Kidney tubule cell (primary cell): Measurements from ENCODE around the gene PANK4.

Source experiments
- DNase-seq: peaks from one replicate; pipeline ENCODE4 v3.0.0-alpha.2; 2018; ENCODE audit warnings: low spot score

PANK4 gene

DNA sequence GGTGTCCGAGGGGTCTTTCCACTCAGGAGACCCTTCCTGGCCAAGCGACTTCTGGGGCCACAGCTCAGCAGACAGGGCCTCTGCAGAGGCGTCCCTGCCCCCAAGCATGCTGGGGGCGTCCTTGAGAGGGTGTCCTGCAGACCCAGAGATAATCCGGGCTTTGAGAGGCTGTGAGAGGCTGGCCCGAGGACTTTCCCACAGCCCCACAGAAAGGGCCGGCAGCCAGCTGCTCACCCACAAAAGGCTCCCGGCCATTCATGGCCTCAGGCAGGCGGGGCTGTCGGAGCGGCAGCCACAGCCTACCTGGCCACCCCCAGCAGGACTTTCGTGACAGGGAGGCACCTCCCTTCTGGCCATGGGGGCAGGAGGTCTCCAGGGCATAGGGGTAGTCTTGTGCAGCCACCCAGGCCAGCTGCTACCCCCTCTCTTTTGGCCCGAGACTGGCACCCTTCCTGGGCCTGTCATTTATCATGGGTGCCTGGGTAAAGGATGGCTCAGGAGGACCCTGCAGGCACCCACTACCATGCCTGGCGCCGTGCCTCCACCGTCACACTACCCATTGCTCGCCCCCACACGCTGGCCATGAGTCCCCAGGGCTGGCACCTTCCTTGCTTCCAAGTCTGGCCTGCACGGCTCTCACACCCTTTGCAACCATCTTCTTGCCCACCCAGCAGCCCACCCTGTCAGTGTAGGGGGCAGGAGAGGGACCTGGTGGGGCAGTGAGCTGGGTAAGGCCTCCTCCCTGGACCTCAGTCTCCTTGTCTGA lies 18.7 kb upstream of the PANK4 start:
- DNase-seq, result no peak

DNA sequence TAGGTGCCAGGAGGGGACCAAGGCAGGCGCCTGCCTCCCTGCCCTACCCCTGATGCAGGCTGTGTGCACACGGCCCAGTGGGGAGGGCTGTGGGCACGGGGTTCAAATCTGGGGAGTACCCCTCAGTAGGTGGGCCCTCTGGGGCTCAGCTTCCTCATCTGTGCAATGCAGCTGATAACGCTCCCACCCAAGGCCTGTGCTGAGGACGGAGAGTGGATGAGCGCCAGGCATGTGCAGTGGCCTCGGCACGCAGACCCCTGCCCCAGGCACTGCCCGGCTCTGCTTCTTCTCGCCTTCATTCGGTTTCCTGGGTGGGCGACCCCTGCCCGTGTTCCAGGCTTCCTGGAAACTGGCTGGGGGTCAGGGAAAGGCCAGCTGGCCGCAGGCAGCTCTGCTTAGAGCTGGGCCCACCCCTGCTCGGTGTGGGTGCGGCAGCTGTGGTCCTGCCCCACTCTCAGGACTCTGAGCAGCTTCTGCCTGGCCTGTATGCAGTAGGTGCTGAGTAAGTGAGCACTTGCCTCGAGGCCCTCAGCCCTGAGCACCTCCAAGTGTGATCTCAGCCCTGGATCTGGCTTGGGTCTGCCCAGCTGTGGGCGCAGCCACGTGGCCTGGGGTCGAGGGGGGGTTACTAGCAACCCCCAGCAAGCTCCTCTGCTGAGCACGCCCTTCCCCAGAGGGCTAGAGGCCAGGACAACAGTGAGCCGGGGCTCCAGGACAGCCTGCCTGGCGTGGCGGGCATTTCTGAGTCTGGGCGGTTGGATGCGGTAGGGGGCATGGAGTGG lies 17.9 kb upstream of the PANK4 start:
- DNase-seq, result no peak

DNA sequence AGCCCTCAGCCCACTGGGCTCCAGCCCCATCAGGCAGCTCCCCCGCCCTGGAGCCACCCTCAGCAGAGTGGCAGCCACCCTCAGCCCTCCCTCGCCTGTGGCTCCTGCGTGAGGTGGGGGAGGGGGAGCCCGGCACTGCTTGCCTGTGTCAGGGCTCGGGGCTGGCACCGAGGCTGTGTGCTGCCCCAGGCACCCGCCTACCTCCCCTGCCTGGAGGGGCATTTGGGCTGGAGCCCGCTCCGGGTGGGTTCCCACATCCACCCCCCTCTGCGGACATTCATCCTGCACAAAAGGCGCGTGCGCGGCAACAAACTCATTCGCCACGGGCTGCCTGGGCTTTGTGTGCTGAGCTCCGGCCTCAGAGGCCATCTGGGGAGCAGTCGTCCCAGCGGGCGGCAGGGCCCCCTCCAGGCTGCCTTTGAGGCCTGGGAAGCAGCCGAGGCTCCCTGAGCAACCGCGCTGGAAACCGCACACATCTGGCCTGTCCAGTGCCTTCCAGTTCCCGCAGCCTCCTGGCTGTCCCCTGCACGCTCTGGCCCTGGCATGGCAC lies 17.2 kb upstream of the PANK4 start:
- no peak for DNase-seq

DNA sequence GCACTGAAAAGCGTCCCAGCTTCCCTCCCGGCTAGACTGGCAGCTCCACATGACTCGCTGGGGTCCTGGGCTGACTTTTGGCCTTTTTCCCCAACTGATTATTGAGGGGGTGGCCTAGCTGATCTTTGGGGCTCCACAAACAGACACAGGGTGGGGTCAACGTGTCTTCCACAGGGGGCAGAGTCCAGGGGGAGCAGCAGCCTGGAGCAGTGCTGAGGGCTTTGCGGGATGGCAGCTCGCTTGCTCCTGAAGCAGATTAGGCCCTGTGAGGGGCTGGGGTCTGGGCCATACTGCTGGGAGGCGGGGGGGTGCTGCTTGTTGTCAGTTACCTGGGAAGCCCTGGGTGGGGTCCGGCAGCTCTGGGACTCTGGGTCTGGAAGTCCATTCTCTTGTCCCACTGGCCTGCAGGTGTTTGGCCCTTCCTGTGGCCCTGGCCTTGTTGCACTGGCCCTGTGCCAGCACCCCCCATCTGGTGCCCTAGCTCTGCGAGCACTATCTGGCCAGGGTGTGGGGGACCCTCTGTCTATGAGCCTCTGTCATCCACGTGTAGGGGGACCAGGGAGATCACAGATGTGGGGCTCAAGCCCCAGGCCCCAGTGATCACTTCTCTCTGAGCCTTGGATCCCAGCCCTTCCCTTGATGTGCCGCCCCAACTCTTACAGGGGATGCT lies 16.0 kb upstream of the PANK4 start:
- no peak for DNase-seq

DNA sequence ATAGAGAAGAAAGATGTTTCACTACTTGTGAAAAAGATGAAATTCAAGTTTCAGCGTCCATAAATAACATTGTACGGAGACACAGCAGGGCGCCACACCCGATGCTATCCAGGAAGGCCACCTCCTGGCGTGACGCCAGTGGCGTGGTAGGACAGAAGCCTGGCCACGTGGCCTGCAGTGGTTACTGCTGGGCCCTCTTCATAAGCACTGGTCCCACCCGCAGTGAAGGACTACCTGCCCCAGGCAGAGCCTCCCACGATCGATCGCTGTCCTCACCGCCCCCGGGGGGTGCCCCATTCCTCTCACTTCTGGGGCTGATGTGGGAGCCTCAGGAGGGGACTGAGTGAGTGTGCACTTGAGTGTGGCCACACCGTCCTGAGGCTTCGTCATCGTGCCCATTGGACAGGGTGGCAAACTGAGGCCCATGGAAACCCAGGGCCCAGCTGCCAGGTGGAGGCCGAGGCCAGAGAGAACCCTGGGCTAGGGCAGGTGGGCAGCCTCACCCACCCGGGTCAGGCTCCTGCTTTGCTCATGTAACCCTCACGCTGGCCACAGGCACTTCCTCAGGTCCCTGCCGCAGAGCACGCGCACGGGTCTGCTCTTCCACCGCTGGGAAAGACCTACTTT lies 15.3 kb upstream of the PANK4 start:
- no peak for DNase-seq

DNA sequence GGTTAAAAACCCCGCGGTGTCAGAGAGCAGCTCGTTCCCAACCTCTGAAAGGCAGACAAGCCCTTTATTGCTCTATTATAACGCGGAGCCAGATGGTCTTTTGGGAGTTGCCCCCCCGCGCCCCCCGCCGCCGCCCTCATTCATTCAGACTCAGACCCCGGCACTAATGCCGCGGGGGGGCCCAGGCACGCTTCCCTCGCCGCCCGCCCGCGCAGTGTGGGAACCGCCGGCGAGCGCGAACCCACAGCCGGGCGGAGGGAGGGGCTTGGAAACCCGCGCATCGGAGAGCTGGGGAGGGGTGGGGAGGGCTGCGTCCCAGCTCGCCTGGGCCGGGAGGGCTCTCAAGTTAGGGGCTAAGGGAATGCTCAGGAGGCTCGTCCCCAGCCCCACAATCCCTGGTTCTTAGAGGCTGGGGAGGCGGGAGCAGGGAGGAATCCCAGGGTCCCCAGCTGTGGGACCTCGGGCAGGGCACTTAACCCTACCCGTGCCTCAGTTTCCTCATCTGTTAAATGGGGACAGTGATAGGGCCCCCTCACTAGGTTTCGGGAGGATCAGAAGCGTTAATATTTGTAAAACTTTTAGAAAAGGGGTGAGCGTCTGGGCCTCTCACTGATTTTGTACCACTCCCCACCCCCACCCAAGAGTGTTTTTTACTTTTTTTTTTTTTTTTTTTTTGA lies 14.6 kb upstream of the PANK4 start:
- no peak for DNase-seq

DNA sequence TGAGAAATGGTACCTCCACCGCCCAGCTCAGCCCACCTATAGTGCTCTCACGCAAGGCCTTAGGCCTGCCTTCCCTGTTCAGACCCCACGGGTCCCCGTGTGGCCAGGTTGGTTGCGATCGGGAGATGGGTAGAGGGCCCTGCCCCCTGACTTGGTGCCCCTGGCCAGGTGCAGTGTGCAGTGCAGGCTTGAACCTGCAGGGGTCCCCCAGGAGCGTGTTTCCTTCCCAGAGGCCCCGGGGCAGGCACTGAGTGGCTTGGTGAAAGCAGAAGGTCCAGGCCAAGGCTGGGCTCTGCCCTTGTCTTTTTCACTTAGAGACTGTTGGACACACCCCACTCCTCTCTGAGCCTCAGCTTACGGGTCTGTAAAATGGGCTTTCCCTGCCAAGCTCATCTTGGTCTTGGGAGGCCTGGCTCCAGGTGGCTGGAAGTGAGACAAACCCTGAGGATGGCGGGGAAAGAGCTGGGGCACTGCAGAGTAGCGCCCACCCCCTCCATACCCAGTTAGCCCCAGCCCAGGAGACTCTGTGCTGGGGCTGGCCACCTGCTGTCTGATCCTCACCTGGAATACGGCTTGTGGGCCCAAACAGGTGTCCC lies 13.0 kb upstream of the PANK4 start:
- DNase-seq, result no peak

DNA sequence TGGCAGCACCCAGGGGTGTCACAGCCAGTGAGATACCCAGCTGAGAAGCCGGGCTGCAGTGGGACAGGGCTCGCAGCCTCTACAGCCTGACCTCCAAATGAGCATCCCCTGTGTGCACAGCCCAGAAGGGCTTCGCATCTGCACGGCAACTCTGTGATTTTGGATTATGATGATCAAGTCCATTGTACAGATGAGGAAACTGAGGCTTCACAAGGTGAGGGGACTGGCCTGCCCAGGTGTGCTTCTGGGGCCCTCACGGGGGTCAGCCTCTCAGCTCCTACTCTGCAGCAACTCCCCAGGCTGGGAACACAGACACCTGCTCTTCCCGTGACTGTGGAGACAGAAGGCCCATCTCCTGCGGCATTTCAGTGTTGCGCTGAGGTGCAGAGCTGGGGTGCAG lies 12.5 kb upstream of the PANK4 start:
- no peak for DNase-seq

DNA sequence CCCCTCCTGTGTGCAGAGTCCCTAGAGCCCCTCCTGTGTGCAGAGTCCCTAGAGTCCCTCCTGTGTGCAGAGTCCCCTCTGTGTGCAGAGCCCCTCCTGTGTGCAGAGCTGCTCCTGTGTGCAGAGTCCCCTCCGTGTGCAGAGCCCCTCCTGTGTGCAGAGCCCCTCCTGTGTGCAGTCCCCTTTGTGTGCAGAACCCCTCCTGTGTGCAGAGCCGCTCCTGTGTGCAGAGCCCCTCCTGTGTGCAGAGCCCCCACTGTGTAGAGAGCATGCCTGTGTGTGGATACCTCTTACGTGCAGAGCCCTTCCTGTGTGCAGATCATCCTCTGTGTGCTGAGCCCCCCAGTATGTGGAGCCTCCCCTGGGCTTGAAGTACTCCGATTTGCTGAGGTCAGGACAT lies 12.0 kb upstream of the PANK4 start:
- no peak for DNase-seq

DNA sequence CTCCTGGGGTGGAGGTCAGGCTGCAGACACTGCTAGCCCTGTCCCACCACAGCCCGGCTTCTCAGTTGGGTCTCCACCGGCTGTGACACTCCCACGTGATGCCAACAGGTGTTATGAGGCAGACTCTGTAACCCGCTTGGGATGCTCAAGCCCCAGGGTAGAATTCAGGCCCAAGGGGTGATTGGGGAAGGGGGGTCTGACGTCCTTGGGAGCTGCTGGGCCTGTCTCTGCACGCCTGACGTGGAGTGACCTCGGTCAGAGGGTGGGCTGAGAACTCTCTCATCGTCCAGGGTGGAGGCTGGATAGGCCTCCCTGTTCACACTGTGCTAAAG lies 11.4 kb upstream of the PANK4 start:
- no peak for DNase-seq

DNA sequence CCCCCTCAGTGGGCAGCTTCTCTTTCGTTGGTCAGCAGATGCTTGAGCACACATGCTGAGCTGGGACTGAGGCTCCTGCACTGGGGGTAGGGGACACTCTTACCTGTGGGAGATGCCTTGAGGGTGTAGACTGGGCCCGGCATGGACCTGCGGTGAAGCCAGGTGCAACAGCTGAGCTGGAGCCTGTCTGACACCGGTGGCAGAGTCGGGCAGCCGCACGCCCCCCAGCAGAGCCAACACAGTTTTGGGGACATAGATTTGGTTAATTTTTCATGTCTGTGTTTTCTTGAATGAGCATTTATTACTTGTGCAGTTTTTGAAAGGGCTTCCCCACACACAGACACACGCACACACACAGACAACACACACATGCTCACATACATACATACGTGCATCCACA lies 9.6 kb upstream of the PANK4 start:
- no peak for DNase-seq

DNA sequence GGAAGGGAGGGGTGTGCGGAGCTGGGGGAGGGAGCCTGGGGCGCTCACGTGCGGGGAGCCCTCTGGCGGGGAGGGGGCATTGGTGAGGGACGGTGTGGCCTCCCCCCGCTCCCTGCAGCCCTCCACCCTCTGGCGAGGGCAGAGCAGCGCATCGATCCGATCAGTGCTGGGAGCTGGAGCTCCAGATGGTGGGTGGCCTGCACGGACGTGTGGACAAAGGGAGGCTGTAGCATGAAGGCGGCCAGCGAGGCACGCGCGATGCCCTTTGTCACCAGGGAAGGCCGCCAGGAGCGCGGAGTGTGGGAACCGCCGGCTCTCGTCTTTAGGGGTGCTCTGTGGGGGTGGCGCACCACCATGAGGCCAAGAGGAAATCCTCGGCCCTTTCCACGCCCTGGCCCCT lies 9.1 kb upstream of the PANK4 start:
- DNase-seq, result no peak

DNA sequence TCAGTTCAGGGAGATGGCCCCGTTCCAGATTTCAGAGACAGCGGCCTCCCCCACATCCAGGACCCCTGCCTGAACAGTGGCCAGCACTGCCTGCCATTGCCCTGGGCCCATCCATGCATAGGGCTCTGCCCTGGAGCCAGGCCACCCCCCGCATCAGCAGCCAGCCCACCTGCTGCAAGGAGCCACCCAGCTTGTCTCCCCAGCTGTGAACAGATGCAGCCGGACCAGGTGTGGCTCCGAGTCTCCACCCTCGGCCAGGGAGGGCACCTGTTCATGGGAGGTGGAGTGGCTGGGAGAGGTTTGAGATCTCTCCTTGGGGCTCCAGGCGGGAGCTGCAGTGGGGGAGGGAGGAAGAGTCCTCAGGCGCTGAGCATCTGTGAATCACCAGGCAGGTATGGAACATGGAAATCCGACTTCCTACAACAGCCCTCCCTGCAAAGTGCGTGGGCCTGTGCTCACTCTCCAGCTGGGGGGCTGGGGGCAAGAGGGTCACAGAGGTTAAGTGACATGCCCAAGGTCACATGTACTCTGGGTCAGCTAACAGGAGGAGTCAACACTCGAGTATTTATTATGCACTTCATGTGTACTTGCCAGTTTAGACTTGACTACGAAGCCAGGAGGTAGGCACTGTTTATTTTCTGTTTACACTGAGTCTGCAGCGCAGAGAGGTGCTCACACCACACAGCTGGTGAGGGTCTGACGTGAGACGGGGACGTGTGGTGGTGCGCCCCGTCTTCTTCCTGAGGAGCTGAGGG lies 8.5 kb upstream of the PANK4 start:
- peak; percentile 87 for DNase-seq

DNA sequence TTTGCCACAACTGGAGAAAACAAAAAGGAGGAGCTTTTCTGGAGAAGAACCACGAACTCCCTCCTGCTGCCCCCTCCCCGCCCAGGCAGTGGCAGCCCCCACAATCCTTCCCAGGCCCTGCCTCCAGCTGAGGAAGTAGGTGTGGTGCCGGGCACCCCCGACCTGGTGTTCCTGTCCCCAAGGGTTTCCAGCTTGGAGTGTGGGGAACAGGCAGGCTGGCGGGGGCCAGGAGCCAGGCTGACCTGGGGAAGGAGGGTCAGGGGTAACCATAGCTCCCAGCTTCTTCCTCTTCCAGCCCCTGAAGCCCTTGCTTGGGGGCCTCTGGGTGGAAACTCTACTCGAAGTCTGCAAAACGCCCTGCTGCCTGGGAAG lies 7.9 kb upstream of the PANK4 start:
- DNase-seq, result no peak

DNA sequence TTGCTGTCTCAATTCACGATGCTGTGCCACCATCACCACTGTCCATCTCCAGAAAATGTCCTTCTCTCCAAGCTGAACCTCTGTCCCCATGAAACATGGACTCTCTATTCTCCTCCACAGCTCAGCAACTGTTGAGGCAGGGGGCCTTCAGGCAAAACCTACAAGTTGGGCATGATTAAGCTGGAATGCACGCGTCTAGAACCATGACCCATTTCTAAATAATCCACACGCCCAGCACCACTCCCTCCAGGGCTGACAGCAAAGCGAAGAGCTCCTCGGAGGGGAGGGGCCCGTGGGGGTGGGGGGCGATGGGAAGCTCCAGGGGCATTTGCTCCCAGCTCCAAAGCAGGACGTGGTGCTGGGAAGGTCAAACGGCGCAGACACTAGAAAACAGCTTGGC lies 7.0 kb upstream of the PANK4 start:
- DNase-seq, result peak; percentile 57

DNA sequence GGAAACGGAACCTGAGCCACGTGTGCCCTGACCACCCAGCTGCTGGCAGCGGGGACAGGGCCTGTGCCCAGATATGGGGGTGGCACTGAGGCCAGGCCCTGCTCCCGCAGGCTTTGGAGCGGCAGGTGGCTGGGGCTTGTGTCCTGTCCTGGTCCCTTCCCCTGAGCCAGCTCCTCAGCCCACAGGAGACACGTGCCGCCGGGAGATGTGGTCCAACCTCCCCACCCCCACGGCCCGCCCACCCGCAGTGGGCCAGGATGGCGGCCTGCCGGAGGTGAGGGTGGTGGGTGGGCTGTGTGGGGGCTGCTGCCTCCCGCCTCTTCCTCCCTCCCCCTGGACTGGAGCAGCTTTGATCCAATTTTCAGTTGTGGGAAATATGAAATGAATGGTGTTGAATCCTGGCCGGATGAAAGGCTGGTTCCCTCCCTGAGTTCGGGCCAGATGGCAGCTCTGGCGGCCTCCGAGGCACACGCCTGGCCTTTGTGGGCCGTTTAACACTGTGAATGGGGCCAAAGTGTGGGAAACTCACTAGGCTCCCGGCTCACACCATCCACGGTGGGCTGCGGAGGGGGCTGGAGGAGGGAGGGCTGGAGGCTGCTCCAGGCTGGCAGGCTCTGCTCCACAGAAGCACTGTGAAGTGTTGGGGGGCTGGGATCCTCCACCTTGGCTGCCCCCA lies 6.2 kb upstream of the PANK4 start:
- no peak for DNase-seq

DNA sequence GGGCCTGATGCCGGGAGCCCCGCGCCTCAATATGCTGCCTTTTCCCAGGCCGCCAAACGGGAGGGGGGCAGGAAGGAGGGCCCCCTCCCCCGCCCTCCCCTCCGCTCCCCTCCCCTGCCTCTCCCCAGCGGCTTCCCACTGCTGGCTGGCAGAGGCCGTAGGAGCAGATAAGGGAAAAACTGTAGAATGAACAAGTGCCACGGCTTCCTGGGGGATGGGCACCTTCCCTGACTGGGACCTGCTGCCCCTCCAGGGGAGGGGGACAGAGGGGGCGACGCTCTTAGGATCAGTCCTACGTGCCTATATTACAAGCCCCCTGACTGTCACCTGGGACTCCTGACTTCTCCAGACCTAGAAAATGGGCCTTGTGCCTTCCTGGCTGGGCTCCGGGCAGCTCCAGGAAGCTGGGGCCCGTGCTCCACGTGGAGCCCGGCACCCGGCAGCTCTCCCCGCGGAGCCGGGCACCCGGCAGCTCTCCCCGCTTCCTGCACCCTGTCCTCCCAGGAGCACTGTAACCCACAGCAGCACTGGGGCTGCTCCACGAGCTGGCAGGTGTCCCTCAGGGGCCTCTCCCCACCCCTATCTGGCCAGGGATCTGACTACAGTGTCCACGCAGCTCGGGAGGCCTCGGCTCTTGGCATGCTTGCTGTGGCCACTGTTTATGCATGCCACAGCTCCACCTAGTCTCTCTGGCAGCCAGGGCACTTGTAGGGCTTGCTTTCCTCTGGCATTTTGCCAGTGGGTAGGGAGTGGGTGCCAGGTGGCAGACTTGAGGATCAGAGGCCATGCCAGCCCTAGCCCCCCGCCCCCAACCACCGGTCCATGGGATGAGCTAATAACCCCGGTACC lies 4.3 kb upstream of the PANK4 start:
- peak; percentile 52 for DNase-seq

DNA sequence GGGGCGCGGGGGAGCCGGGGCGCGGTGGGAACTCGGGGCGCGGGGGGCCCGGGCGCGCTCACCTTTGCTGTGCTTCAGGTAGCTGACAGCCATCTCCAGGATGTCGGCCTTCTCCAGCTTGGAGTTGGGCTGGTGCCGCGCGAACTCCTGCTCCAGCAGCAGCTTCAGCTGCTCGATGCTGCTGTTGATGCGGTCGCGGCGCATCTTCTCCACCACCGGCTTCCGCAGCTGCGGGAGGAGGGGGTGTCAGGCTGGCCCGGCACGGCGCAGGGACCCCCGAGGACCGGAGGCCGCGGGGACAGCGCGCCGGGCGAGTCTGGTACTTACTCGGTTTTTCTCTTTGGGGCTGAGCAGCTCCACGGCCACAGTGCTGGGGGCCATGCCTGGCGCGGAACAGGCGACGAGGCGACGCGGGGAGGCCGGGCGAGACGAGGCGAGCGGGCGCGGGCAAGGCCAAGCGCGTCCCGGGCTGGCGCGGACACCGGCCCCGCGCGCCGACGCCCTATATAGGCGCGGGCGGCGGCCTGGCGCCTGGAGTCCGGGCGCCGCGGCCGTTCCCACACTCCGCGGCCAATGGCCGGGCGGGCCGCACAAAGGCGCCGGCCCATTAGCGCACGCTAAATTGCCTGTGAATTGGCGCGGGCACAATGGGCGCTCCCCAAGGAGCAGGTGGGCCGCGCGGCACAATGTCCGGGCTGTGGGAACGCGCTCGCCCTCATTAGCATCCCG lies 3.6 kb upstream of the PANK4 start, which contains the start of gene HES5:
TSS of gene HES5 (minus strand) at position 480 of the 729 bp plus-strand sequence. CDS start at position 381, 99 bp downstream.
- no peak for DNase-seq
